Prostate gland (tissue), 2 donors: ENCODE measurements around the gene SAYSD1.

Source experiments
- POLR2A ChIP-seq: fragments of 450-650 bp; IDR thresholded peaks from one replicate; pipeline ENCODE4 v1.6.1; 2016; ENCODE audit warnings: antibody characterized with exemption, mild to moderate bottlenecking
- POLR2AphosphoS5 ChIP-seq: sonication (generic); formaldehyde crosslinking; IDR thresholded peaks from one replicate; pipeline ENCODE4 v1.6.1; 2017; ENCODE audit warnings: antibody characterized with exemption
- TF ChIP-seq, protein P1 (sequence below), 4 experiments: fragments of 200-600 bp in 2 of 4; fragments of 450-650 bp in 2 of 4; sonication (generic) in 2 of 4; IDR thresholded peaks; 1 replicate in 3 of 4; 2 replicates in 1 of 4; pipeline ENCODE4 v1.5.1; 2016 to 2019; ENCODE audit warnings: antibody characterized with exemption in 4 of 4, mild to moderate bottlenecking in 2 of 4, moderate library complexity in 2 of 4

- TF ChIP-seq, protein P1, sequence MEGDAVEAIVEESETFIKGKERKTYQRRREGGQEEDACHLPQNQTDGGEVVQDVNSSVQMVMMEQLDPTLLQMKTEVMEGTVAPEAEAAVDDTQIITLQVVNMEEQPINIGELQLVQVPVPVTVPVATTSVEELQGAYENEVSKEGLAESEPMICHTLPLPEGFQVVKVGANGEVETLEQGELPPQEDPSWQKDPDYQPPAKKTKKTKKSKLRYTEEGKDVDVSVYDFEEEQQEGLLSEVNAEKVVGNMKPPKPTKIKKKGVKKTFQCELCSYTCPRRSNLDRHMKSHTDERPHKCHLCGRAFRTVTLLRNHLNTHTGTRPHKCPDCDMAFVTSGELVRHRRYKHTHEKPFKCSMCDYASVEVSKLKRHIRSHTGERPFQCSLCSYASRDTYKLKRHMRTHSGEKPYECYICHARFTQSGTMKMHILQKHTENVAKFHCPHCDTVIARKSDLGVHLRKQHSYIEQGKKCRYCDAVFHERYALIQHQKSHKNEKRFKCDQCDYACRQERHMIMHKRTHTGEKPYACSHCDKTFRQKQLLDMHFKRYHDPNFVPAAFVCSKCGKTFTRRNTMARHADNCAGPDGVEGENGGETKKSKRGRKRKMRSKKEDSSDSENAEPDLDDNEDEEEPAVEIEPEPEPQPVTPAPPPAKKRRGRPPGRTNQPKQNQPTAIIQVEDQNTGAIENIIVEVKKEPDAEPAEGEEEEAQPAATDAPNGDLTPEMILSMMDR (IDR thresholded peaks at IDR 0.05): no peak
- no peak for TF ChIP-seq POLR2A
- TF ChIP-seq POLR2AphosphoS5: no peak
Measured at GRCh38 chr6:39091220-39091619, 23.8 kb downstream of the SAYSD1 start.
